GM10266 (cell line): ENCODE data around the gene E2F1.

Experiments
- DNase-seq: peaks from one replicate; pipeline ENCODE4 v3.0.0; 2012; ENCODE audit errors: extremely low spot score
- CTCF ChIP-seq: IDR thresholded peaks from 2 replicates; pipeline ENCODE4 v1.5.1; 2012; ENCODE audit warnings: mild to moderate bottlenecking, low read depth; ENCODE audit not compliant: control insufficient read depth, insufficient read depth; ENCODE audit errors: missing control alignments

Gene E2F1

DNA sequence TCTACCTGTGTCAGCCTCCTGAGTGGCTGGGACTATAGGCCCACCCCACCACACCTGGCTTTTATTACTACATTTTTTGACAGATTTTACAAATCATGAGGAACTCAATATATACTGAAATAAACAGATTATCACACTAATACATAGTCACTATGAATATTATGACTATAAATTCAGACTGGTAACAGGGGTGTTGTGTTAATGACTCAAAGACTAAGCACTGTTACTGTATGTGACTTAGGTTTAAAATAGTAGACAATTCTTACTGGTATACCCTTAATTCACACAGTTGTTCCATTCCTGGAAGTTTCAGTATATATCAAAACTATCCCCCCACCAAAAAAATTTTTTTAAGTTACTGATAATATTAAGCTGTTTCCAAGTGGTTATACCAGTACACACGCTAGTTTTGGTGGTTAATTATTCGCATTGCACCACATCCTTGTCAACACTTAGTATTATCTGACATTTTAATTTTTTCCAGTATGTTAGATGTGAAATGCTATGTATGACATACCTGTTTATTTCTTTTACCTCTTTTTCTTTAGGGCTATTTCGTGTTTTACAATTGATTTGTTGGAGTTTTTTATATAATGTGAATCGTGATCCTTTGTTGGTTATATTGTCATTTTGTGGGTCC, 58.5 kb downstream of the E2F1 start:
- no peak for TF ChIP-seq CTCF
- DNase-seq: no peak

DNA sequence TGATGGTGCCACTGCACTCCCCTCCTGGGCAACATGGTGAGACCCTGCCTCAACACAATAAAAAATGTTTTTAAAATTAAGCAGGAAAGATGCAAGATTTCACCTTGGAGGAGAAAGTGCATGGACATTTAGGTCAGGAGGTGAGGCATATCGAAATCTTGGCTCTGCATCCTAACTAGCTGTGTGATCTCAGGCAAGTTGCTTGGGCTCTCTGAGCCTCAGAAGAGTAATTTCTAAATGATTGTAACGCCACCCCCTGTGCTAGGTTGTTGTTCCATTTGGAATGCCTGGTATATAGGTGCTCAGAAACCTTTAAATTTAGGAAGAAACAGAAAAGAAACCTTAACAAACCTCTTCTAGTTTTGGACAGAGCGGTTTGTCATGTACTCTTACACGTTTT, 60.0 kb downstream of the E2F1 start:
- DNase-seq: no peak
- TF ChIP-seq CTCF: no peak
